GM12878 (cell line): ENCODE data around the gene FAT1. TPM values are rescaled to one million over a fixed set of nuclear protein-coding genes. Genes with fewer than 3 reads are reported as not detected.

Source experiments
- ATAC-seq: fragments of 200-7000 bp; cut with Tn5 transposase; 3 replicates; pipeline ENCODE4 v1.9.1; 2020; ENCODE audit warnings: mild to moderate bottlenecking, moderate library complexity
- BruUV-seq: library from RNA; stranded (reverse); fragments of 400-500 nt; replicated peaks from 2 replicates; lab custom pipeline; 2021; lab: Mats Ljungman, UMichigan
- CTCF ChIA-PET: fragments of 300-600 bp; sonication (Branson Sonifier 250); formaldehyde crosslinking; extraction: SDS; loops from one replicate; lab custom pipeline; 2021; ENCODE audit warnings: inconsistent platforms; lab: Yijun Ruan, JAX
- POLR2A ChIA-PET: fragments of 350-600 bp; formaldehyde crosslinking; extraction: SDS; loops from one replicate; lab custom pipeline; 2021; ENCODE audit warnings: inconsistent platforms; lab: Charles Lee
- RAD21 ChIA-PET: fragments of 300-600 bp; sonication (Branson Sonifier 250); formaldehyde crosslinking; loops from one replicate; lab custom pipeline; 2023; ENCODE audit warnings: antibody characterized with exemption; ENCODE audit not compliant: unreplicated experiment; lab: Charles Lee
- SMC1A ChIA-PET: fragments of 300-600 bp; sonication (Branson Sonifier 250); formaldehyde crosslinking; loops from one replicate; lab custom pipeline; 2023; ENCODE audit not compliant: unreplicated experiment, uncharacterized antibody; lab: Charles Lee
- DNase-seq: peaks from one replicate; pipeline ENCODE4 v3.0.0-alpha.2; 2011; ENCODE audit warnings: low read depth, low spot score
- FAIRE-seq: peaks from 3 replicates; lab custom pipeline; 2011; peaks lifted over from hg19 to GRCh38; lab: Jason Lieb, UNC
- H2AFZ ChIP-seq: 2 replicates; pipeline ENCODE4 v1.6.0; 2011; ENCODE audit warnings: low read depth, low read length, control low read depth; ENCODE audit not compliant: control insufficient read depth
- H3K27ac ChIP-seq: 2 replicates; pipeline ENCODE4 v1.5.1; 2011; ENCODE audit warnings: control low read depth; ENCODE audit not compliant: control insufficient read depth, insufficient read depth
- H3K27me3 ChIP-seq, 2 experiments: replicated peaks in 1 of 2; 2 replicates each; pipeline versions ENCODE4 v1.6.0 to v1.6.1; 2011; ENCODE audit warnings: low read length in 1 of 2; ENCODE audit not compliant: control insufficient read depth in 2 of 2, insufficient read depth in 2 of 2
- H3K36me3 ChIP-seq, 2 experiments: 2 replicates each; pipeline ENCODE4 v1.5.1; 2011; ENCODE audit warnings: low read length in 1 of 2; ENCODE audit not compliant: control insufficient read depth in 2 of 2, insufficient read depth in 2 of 2
- H3K4me1 ChIP-seq: 2 replicates; pipeline ENCODE4 v1.6.1; 2011; ENCODE audit warnings: mild to moderate bottlenecking, low read length, moderate library complexity, mixed read lengths; ENCODE audit not compliant: control insufficient read depth, insufficient read depth
- H3K4me2 ChIP-seq: 2 replicates; pipeline ENCODE4 v1.6.0; 2011; ENCODE audit warnings: control low read depth; ENCODE audit not compliant: control insufficient read depth, insufficient read depth
- H3K4me3 ChIP-seq: fragments of 200-600 bp; sonication (generic); 2 replicates; pipeline ENCODE4 v1.5.1; 2016
- H3K79me2 ChIP-seq: 2 replicates; pipeline ENCODE4 v1.6.0; 2011; ENCODE audit warnings: low read length; ENCODE audit not compliant: control insufficient read depth, insufficient read depth
- H3K9ac ChIP-seq: 2 replicates; pipeline ENCODE4 v1.8.0; 2011; ENCODE audit warnings: low read length, control low read depth, mixed read lengths; ENCODE audit not compliant: control insufficient read depth, insufficient read depth
- H3K9me3 ChIP-seq: replicated peaks from 3 replicates; pipeline ENCODE4 v1.5.1; 2011; ENCODE audit warnings: mild to moderate bottlenecking, low read length; ENCODE audit not compliant: control insufficient read depth, insufficient read depth
- H4K20me1 ChIP-seq: 2 replicates; pipeline ENCODE4 v1.6.0; 2011; ENCODE audit not compliant: control insufficient read depth, insufficient read depth
- BACH1 ChIP-seq: fragments of 450-650 bp; IDR thresholded peaks from 2 replicates; pipeline ENCODE4 v1.6.1; 2017; ENCODE audit warnings: mild to moderate bottlenecking, borderline replicate concordance
- BCLAF1 ChIP-seq: fragments of 450-650 bp; IDR thresholded peaks from 2 replicates; pipeline ENCODE4 v1.6.1; 2017; ENCODE audit warnings: antibody characterized with exemption, mild to moderate bottlenecking, moderate library complexity
- CHD1 ChIP-seq: IDR thresholded peaks from 2 replicates; pipeline ENCODE4 v1.6.1; 2012; ENCODE audit warnings: low read depth, low read length, improper control_type of control experiment
- CREB1 ChIP-seq: IDR thresholded peaks from 2 replicates; pipeline ENCODE4 v1.6.1; 2012; ENCODE audit warnings: low read depth, mild to moderate bottlenecking, inconsistent platforms
- GATAD2B ChIP-seq: fragments of 450-650 bp; conservative IDR thresholded peaks from 2 replicates; pipeline ENCODE4 v1.6.1; 2017; ENCODE audit warnings: low read depth, mild to moderate bottlenecking, moderate library complexity
- MAX ChIP-seq: IDR thresholded peaks from 2 replicates; pipeline ENCODE4 v1.6.1; 2012; ENCODE audit warnings: low read depth, low read length, improper control_type of control experiment
- NBN ChIP-seq: fragments of 450-650 bp; IDR thresholded peaks from 2 replicates; pipeline ENCODE4 v1.6.1; 2016
- PBX3 ChIP-seq: IDR thresholded peaks from 2 replicates; pipeline ENCODE4 v1.6.1; 2011; ENCODE audit warnings: mild to moderate bottlenecking, low read depth, low read length, moderate library complexity; ENCODE audit not compliant: insufficient replicate concordance
- RAD51 ChIP-seq: fragments of 450-650 bp; IDR thresholded peaks from 2 replicates; pipeline ENCODE4 v1.6.1; 2016; ENCODE audit warnings: moderate library complexity, mild to moderate bottlenecking, inconsistent platforms
- RELA ChIP-seq: fragments of 450-650 bp; IDR thresholded peaks from 2 replicates; pipeline ENCODE4 v1.8.0; 2014; ENCODE audit warnings: borderline replicate concordance; ENCODE audit not compliant: partially characterized antibody
- SMAD1 ChIP-seq: fragments of 450-650 bp; IDR thresholded peaks from 2 replicates; pipeline ENCODE4 v1.6.1; 2018; ENCODE audit warnings: mild to moderate bottlenecking, low read depth; ENCODE audit not compliant: partially characterized antibody
- SMC3 ChIP-seq: IDR thresholded peaks from 2 replicates; pipeline ENCODE4 v1.6.1; 2011; ENCODE audit warnings: low read length, improper control_type of control experiment, borderline replicate concordance
- SREBF1 ChIP-seq: IDR thresholded peaks from 2 replicates; pipeline ENCODE4 v1.6.1; 2012; ENCODE audit warnings: mild to moderate bottlenecking, low read length
- WGBS: methylation state at CpG from one replicate; pipeline ENCODE4 v1.1.6; 2016; ENCODE audit warnings: low lambda C conversion rate; ENCODE audit not compliant: insufficient replicate concordance, insufficient coverage; ENCODE audit errors: missing lambda C conversion rate; 5-methylcytosine and 5-hydroxymethylcytosine counted together
- in situ Hi-C: fragments of 300-500 bp; cut with MboI; formaldehyde crosslinking; loops from 9 replicates; pipeline ENCODE4 v1.14.3; 2018; ENCODE audit warnings: mixed read lengths
- intact Hi-C: fragments of 100-400 bp; cut with micrococcal nuclease; formaldehyde crosslinking; loops from one replicate; pipeline ENCODE4 v1.14.2; 2022; ENCODE audit not compliant: unreplicated experiment
- polyA plus RNA-seq, 11 experiments: library from polyadenylated mRNA; depleted of rRNA in 4 of 11; unstranded in 6 of 11; stranded (reverse) in 5 of 11; fragments of >200 nt; fragmentation: Nextera tagmentation in 4 of 11; fragmentation: Illumina TruSeq in 1 of 11; extraction: Ambion mirVana in 4 of 11; extraction: Trizol in 1 of 11; gene quantifications; 1 replicate in 1 of 11; 2 replicates in 10 of 11; pipeline versions ENCODE4 v1.2.1 to v1.2.3, GENCODE V29; 2011 to 2016; ENCODE audit warnings: inconsistent platforms in 2 of 11, missing spikeins in 2 of 11, low read depth in 1 of 11
- total RNA-seq, 4 experiments: library from RNA; depleted of rRNA in 3 of 4; stranded (reverse); fragments of >200 nt in 3 of 4; fragmentation: Illumina TruSeq in 1 of 4; extraction: Trizol in 1 of 4; gene quantifications; 2 replicates each; pipeline versions ENCODE4 v1.2.1 to v1.2.3, GENCODE V29; 2013 to 2021

FAT1 gene
- total and polyA plus RNA-seq, 10 of the 15 experiments (the other 5 are each of a cell fraction or from before 2014, with no cell fraction given) = 0.04 to 11.8 (median 0.11) TPM; not detected in 1

GRCh38 chr4:186623546-186623945 lies 100.1 kb downstream of the FAT1 start:
- FAIRE-seq (no peak), ATAC-seq (no peak), DNase-seq (no peak)
- no peaks in the 10 kb centered on the region for H4K20me1 ChIP-seq
- no peak overlapping the region for H3K4me3 ChIP-seq
- BruUV-seq = no TSS peak
- no peaks in the 10 kb centered on the region for H3K36me3 ChIP-seq
- 6% methylated on average over 5 of the region's 5 CpGs for WGBS
- TF ChIP-seq MAX = no peak
- no peak for TF ChIP-seq SREBF1
- no peak for TF ChIP-seq RAD51
- no peak for TF ChIP-seq BACH1
- no peak for TF ChIP-seq SMAD1
- no peak for TF ChIP-seq GATAD2B
- TF ChIP-seq NBN = no peak
- no peak for TF ChIP-seq BCLAF1
- TF ChIP-seq CHD1 = no peak
- no peak for TF ChIP-seq PBX3
- TF ChIP-seq CREB1 = no peak
- TF ChIP-seq SMC3 = no peak
- no peak for TF ChIP-seq RELA
- H3K9ac ChIP-seq = no peak overlapping the region
- H3K4me1 ChIP-seq = no peaks in the 10 kb centered on the region
- RAD21 ChIA-PET = no interaction called here
- POLR2A ChIA-PET = no interaction called here
- no peaks in the 10 kb centered on the region for H3K79me2 ChIP-seq
- in situ Hi-C loops = no loop called here
- CTCF ChIA-PET = no interaction called here
- SMC1A ChIA-PET = interaction anchor here (1.1 kb wide), 1 partner anchor 150 kb away, joined by 3 read pairs; no protein-coding TSS in a partner anchor
- no peak overlapping the region for H3K4me2 ChIP-seq
- no peaks in the 10 kb centered on the region for H3K27me3 ChIP-seq
- intact Hi-C loops = no loop called here
- no peaks in the 10 kb centered on the region; the same call in 2 of the 3 replicates for H3K9me3 ChIP-seq
- H3K27ac ChIP-seq = no peak overlapping the region
- H2AFZ ChIP-seq = no peak overlapping the region
